ENCODE results near the gene TP73. TPM values are rescaled to one million over a fixed set of nuclear protein-coding genes. Genes with fewer than 3 reads are reported as not detected.

The TP73 gene
- total RNA-seq, 2 donors from 2014 or later = 0.11 to 0.70 TPM

DNA sequence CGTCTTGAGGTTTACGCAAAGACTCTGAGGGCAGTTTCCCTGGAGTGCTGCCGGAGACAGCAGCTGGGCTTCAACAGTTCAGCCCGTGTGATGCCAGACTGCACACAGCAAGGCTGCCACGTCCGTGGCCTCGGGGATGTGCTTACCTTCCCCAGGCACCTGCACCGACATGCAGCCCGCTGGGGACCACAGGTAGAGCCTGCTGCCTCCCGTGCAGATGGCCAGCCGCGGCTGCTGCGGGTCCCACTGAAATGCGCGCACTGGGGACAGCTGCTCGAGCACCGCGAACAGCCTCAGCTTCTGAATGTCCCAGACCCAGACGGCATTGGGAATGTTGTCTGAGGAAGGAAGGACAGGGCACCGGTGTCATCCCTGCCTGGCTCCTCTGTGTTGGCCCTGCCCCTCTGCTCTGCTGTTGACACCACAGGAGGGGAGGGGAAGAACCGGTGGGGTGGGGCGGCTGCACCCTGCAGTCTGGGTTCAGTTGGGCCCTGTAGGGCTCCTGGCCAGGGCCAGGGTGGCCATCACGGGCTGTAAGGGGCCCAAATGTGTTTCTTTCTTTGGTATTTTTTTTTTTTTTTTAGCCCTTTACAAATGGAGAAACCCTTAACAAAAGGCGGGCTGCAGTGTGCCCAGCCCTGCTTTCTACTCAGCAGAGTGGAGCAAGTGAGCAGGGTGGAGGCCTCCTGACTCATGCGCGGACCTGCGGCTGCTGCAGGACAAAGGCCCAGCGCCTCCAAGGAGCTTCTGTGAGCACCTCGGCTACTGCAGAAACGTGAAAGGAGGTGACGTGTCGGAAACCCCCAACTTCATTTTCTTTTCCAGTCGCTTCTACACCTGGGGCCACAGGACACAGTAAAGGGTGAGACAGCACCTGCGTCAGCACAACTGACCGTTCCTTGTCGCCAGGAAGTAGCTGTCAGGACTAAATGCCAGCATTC lies 20.7 kb upstream of the TP73 start:
- DNase-seq (no peak), ATAC-seq (peak; percentile 11)
- intact Hi-C loops (cut with DNase I, micrococcal nuclease) = no loop called here

- intact Hi-C loops (cut with DNase I, micrococcal nuclease) = no loop called here
- no peak for DNase-seq
- no peak for ATAC-seq
These were observed 20.0 kb upstream of the TP73 start for GRCh38 chr1:3632298-3632697.

DNA sequence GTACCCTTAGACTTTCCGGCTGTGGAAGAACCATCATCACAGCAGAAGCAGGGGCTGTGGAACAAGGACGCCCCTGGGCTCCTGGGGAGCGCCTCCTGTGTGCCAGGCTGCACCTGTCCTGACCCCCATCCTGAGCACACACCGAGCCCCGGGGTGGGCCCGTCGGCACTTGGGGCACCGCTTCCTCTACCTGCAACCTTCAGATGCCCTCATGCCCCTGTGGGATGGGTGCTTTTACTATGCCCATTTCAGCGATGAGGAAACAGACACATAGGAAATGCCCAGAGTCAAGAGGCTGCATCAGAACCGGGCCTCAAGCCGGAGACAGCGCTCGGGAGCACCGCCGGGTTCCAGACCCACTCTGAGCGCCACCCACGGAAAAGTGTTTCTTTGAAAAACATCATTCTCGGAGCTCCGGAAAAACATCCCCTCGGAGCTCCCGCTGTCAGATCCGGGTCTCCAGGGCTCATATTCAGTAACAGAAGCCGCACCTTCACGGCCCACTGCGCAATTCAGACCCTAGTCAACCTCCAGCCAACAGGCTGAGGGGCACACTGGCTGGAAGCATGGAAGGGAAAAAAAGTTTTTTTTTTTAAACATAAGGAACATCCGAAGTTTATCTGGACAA lies 19.5 kb upstream of the TP73 start:
- ATAC-seq = no peak
- DNase-seq = no peak
- intact Hi-C loops (cut with DNase I, micrococcal nuclease) = no loop called here

DNA sequence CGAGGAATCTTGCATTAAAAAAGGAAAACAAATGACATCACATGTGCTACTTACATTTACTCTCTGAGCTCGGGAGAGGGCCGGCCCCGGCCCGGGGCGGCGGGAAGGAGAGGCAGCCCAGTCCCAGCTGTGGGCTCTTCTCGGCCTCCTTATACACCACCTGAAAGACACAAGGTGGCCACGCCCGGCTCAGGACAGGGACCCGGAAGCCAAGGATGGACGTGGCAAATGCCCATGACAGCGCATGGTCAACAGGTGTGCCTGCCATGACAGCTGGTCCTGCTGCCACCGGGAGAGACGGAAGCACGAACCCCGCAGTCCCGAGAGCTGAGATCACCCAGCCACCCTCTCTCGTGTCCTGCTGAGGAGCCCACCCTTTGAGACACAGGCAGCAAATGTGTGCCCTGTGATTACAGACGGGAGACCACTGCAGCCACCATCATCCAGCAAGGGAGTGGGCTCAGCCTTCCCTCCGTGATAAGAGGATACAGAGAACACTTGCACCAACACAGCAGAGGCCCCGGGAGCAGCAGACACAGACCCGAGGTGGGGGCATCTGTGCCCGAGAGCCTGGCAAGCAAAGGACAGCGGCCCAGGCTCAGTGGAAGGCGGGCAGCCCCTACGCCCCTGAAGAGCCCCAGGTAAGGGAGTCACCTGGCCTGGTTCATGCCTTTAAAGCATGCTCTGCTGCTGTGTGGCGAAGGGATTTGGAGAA lies 18.8 kb upstream of the TP73 start:
- intact Hi-C loops (cut with DNase I, micrococcal nuclease) = no loop called here
- ATAC-seq (no peak), DNase-seq (no peak)

- intact Hi-C loops (cut with DNase I, micrococcal nuclease) = no loop called here
- no peak for ATAC-seq
These were observed 18.1 kb upstream of the TP73 start for GRCh38 chr1:3634059-3634800.

DNA sequence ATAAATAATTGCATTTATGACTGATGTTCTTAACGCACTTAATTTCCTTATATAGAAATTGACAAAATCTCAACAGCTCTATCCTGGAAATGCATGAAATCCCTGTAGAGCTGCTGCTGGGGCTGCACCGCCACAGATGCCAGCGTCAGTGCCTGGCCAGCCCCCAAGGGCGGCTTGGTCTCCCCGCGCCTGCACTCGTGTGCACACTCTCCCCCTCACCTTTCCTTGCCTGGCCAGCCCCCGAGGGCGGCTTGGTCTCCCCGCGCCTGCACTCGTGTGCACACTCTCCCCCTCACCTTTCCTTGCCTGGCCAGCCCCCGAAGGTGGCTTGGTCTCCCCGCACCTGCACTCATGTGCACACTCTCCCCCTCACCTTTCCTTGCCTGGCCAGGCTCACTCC lies 16.2 kb upstream of the TP73 start:
- no peak for ATAC-seq
- intact Hi-C loops (cut with DNase I, micrococcal nuclease) = no loop called here
- no peak for DNase-seq

More at GRCh38 chr1:3634059-3634800, 18.1 kb upstream of the TP73 start:
- no peak for DNase-seq

DNA sequence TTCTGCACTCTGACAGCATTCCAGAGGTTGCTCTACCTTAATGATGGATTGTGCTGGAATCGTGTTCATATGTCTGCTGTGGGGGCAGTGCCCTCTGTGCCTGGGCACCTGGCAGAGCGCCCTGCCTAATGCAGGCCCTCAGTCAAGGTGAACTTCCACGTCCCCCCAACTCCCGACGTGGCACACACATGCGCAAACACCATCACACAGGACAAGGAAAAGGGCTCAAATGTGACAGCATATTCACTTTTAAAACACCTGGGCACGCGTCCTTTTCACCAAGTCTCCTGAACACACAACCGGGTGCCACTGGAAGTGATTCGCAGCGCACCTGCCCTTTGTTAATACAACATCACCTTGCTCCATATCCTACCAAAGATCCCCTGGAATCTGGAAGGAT lies 15.8 kb upstream of the TP73 start:
- DNase-seq (peak in 1 of 2 donors; percentile 10), ATAC-seq (no peak)
- intact Hi-C loops (cut with DNase I, micrococcal nuclease) = no loop called here

GRCh38 chr1:3638027-3638426 lies 14.3 kb upstream of the TP73 start:
- ATAC-seq (no peak), DNase-seq (peak in 1 of 2 donors; percentile 8)
- intact Hi-C loops (cut with DNase I, micrococcal nuclease) = no loop called here

- DNase-seq (no peak), ATAC-seq (no peak)
- intact Hi-C loops (cut with DNase I, micrococcal nuclease) = no loop called here
These were observed 13.6 kb upstream of the TP73 start for GRCh38 chr1:3638676-3639075.

DNA sequence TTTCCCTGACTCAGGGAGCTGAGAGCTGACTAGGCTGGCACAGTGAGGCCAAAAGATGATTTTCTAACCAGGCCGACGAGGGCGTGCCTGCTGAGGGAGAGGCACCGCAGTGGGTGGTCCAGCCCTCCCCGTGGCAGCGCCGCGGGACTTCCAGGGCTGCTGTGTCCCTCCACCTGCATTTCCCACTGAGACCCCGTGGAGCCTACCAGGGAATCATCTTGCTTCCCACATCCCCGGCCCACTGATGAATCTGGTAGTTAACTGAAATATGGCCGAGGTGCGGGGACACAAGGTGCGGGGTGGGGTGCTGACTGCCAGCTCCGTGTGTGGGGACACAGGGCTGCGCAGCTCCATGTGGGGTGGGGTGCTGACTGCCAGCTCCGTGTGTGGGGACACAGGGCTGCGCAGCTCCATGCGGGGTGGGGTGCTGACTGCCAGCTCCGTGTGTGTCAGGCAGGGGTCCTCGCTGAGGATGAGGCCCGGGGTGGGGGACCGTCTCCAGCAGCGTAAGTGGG lies 12.9 kb upstream of the TP73 start:
- no peak for ATAC-seq
- intact Hi-C loops (cut with DNase I, micrococcal nuclease) = no loop called here

GRCh38 chr1:3640121-3640837 lies 12.0 kb upstream of the TP73 start:
- DNase-seq (peak in 1 of 2 donors; percentile 18), ATAC-seq (no peak)
- intact Hi-C loops (cut with DNase I, micrococcal nuclease) = no loop called here

More for the DNA sequence above, 12.9 kb upstream of the TP73 start:
- DNase-seq = peak in 1 of 2 donors; percentile 14

- DNase-seq (peak in 1 of 2 donors; percentile 11), ATAC-seq (no peak)
- intact Hi-C loops (cut with DNase I, micrococcal nuclease) = no loop called here
These were observed 11.1 kb upstream of the TP73 start for GRCh38 chr1:3641046-3641760.

GRCh38 chr1:3641816-3642215 lies 10.5 kb upstream of the TP73 start:
- no peak for ATAC-seq
- intact Hi-C loops (cut with DNase I, micrococcal nuclease) = no loop called here
- DNase-seq = no peak

- intact Hi-C loops (cut with DNase I, micrococcal nuclease) = no loop called here
- ATAC-seq = no peak
- DNase-seq = peak in 1 of 2 donors; percentile 10
These were observed 9.2 kb upstream of the TP73 start for GRCh38 chr1:3642919-3643675.

- no peak for DNase-seq
- no peak for ATAC-seq
These were observed 8.0 kb upstream of the TP73 start for GRCh38 chr1:3644273-3644672.

DNA sequence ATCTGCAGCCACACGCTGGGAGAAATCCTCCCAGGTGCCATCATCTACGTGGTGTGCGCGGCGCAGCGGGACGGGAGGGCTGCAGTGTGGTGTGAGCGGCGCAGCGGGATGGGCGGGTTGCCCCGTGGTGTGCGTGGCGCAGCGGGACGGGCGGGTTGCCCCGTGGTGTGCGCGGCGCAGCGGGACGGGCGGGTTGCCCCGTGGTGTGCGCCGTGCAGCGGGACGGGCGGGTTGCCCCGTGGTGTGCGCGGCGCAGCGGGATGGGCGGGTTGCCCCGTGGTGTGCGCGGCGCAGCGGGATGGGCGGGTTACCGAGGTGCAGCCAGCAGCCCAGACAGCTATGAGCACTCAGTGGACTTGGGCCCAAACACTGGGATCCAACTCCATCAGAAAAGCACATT lies 7.1 kb upstream of the TP73 start:
- intact Hi-C loops (cut with DNase I, micrococcal nuclease) = no loop called here
- DNase-seq (peak in 1 of 2 donors; percentile 9), ATAC-seq (no peak)

More at GRCh38 chr1:3644273-3644672, 8.0 kb upstream of the TP73 start:
- intact Hi-C loops (cut with DNase I, micrococcal nuclease) = no loop called here

Data from left colon (tissue), 2 donors.